SK-N-SH treated with all-trans-retinoic acid at 6 μM for 48 hours (cell line): ENCODE measurements around the gene CTSE.

ENCODE experiments used
- CSRNP3 ChIP-seq: fragments of 250-450 bp; sonication (Bioruptor Pico); IDR thresholded peaks from 2 replicates; pipeline ENCODE4 v1.5.1; 2021; ENCODE audit warnings: mild to moderate bottlenecking, moderate library complexity
- OSR1 ChIP-seq: fragments of 250-450 bp; sonication (Bioruptor Pico); IDR thresholded peaks from 2 replicates; pipeline ENCODE4 v1.8.0; 2022; ENCODE audit warnings: moderate library complexity, mild to moderate bottlenecking, inconsistent platforms
- SNAI2 ChIP-seq: fragments of 250-450 bp; sonication (Bioruptor Pico); IDR thresholded peaks from 2 replicates; pipeline ENCODE4 v1.5.0; 2020; ENCODE audit warnings: mild to moderate bottlenecking, moderate library complexity
- ZNF70 ChIP-seq: fragments of 450-650 bp; formaldehyde crosslinking; IDR thresholded peaks from 2 replicates; pipeline ENCODE4 v1.5.0; 2020; ENCODE audit warnings: mild to moderate bottlenecking, moderate library complexity

- TF ChIP-seq CSRNP3 (CRISPR knock-in tag) (no peak), SNAI2 (CRISPR knock-in tag) (no peak), ZNF70 (peak; percentile 69; the same call in 1 of the 2 replicates), OSR1 (no peak)
These were observed 17.9 kb upstream of the CTSE start for GRCh38 chr1:206041640-206042039.
